AG09319 (cell line): ENCODE measurements around the gene PDGFA.

Experiments used
- DNase-seq: peaks from one replicate; pipeline ENCODE4 v3.0.0-alpha.2; 2010; ENCODE audit warnings: low read depth; ENCODE audit errors: extremely low read depth
- CTCF ChIP-seq: IDR thresholded peaks from 2 replicates; pipeline ENCODE4 v1.5.1; 2011; ENCODE audit warnings: low read depth, mild to moderate bottlenecking, inconsistent platforms, low read length, moderate library complexity

Gene PDGFA

GRCh38 chr7:481219-481930, 38.3 kb downstream of the PDGFA start:
- no peak for DNase-seq
- no peak for TF ChIP-seq CTCF

- TF ChIP-seq CTCF, result no peak
- DNase-seq, result no peak
Measured at GRCh38 chr7:480531-481218, 39.0 kb downstream of the PDGFA start.

- no peak for DNase-seq
- no peak for TF ChIP-seq CTCF
Measured at GRCh38 chr7:479948-480499, 39.6 kb downstream of the PDGFA start.

- no peak for TF ChIP-seq CTCF
- no peak for DNase-seq
Measured at GRCh38 chr7:479115-479947, 40.3 kb downstream of the PDGFA start.

GRCh38 chr7:477626-478220, 41.9 kb downstream of the PDGFA start:
- no peak for DNase-seq

More at GRCh38 chr7:477626-478220, 41.9 kb downstream of the PDGFA start:
- TF ChIP-seq CTCF, result no peak
